ENCODE data around the gene LDB2.

Gene LDB2

GRCh38 chr4:16812041-16812440 is 86.4 kb downstream of the LDB2 start:
- H3K4me3 ChIP-seq (ENCODE audit: low read depth, low read length), result no peak overlapping the region
- DNase-seq (ENCODE audit: low read depth), result no peak
- TF ChIP-seq, protein P1, sequence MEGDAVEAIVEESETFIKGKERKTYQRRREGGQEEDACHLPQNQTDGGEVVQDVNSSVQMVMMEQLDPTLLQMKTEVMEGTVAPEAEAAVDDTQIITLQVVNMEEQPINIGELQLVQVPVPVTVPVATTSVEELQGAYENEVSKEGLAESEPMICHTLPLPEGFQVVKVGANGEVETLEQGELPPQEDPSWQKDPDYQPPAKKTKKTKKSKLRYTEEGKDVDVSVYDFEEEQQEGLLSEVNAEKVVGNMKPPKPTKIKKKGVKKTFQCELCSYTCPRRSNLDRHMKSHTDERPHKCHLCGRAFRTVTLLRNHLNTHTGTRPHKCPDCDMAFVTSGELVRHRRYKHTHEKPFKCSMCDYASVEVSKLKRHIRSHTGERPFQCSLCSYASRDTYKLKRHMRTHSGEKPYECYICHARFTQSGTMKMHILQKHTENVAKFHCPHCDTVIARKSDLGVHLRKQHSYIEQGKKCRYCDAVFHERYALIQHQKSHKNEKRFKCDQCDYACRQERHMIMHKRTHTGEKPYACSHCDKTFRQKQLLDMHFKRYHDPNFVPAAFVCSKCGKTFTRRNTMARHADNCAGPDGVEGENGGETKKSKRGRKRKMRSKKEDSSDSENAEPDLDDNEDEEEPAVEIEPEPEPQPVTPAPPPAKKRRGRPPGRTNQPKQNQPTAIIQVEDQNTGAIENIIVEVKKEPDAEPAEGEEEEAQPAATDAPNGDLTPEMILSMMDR (IDR thresholded peaks at IDR 0.05; ENCODE audit: control insufficient read depth, extremely low read depth, insufficient read depth), result no peak

- TF ChIP-seq, protein P1 (IDR thresholded peaks at IDR 0.05; ENCODE audit: control insufficient read depth, extremely low read depth, insufficient read depth), result no peak
These were observed 88.5 kb downstream of the LDB2 start for GRCh38 chr4:16809943-16810342.

GRCh38 chr4:16809064-16809463 is 89.4 kb downstream of the LDB2 start:
- no peak for DNase-seq (ENCODE audit: low read depth)
- no peak overlapping the region for H3K4me3 ChIP-seq (ENCODE audit: low read depth, low read length)
- TF ChIP-seq, protein P1 (IDR thresholded peaks at IDR 0.05; ENCODE audit: control insufficient read depth, extremely low read depth, insufficient read depth), result no peak

More at GRCh38 chr4:16809943-16810342, 88.5 kb downstream of the LDB2 start:
- DNase-seq (ENCODE audit: low read depth), result no peak
- H3K4me3 ChIP-seq (ENCODE audit: low read depth, low read length), result no peak overlapping the region

GRCh38 chr4:16807355-16807754 is 91.1 kb downstream of the LDB2 start:
- no peak for DNase-seq (ENCODE audit: low read depth)
- no peak overlapping the region for H3K4me3 ChIP-seq (ENCODE audit: low read depth, low read length)
- TF ChIP-seq, protein P1 (IDR thresholded peaks at IDR 0.05; ENCODE audit: control insufficient read depth, extremely low read depth, insufficient read depth), result no peak

GRCh38 chr4:16804581-16804980 is 93.9 kb downstream of the LDB2 start:
- TF ChIP-seq, protein P1 (IDR thresholded peaks at IDR 0.05; ENCODE audit: control insufficient read depth, extremely low read depth, insufficient read depth), result no peak
- DNase-seq (ENCODE audit: low read depth), result no peak
- H3K4me3 ChIP-seq (ENCODE audit: low read depth, low read length), result no peak overlapping the region

GRCh38 chr4:16802044-16802443 is 96.4 kb downstream of the LDB2 start:
- no peak for DNase-seq (ENCODE audit: low read depth)
- TF ChIP-seq, protein P1 (IDR thresholded peaks at IDR 0.05; ENCODE audit: control insufficient read depth, extremely low read depth, insufficient read depth), result no peak

DNA sequence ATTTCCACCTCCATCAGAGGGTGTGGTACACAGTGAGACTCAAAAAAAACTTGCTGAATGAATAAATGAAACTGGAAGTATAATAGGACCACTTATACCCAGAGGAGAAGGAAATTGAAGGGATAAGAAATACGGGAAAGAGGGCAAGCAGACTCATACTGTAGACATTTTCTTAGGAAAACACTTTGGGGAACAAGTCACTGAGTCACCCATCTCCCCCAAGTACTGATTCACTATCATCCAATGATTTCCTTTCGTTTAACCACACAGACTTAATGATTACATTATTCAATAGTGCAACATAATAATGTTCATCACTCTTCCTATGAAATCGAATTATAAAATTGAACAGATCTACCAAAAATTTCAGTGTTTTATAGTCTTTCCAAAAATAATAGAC is 97.1 kb downstream of the LDB2 start:
- H3K4me3 ChIP-seq (ENCODE audit: low read depth, low read length), result no peak overlapping the region
- TF ChIP-seq, protein P1 (IDR thresholded peaks at IDR 0.05; ENCODE audit: control insufficient read depth, extremely low read depth, insufficient read depth), result no peak
- no peak for DNase-seq (ENCODE audit: low read depth)

More at GRCh38 chr4:16802044-16802443, 96.4 kb downstream of the LDB2 start:
- H3K4me3 ChIP-seq (ENCODE audit: low read depth, low read length), result no peak overlapping the region

Measured in LNCaP clone FGC (cell line).